ENCODE data around the gene MTG1. TPM values are rescaled to one million over a fixed set of nuclear protein-coding genes. Genes with fewer than 3 reads are reported as not detected.

Gene MTG1
- total and polyA plus RNA-seq, 10 of the 15 experiments (the other 5 are each of a cell fraction or from before 2014, with no cell fraction given) = 6.2 to 104 (median 62.5) TPM

DNA sequence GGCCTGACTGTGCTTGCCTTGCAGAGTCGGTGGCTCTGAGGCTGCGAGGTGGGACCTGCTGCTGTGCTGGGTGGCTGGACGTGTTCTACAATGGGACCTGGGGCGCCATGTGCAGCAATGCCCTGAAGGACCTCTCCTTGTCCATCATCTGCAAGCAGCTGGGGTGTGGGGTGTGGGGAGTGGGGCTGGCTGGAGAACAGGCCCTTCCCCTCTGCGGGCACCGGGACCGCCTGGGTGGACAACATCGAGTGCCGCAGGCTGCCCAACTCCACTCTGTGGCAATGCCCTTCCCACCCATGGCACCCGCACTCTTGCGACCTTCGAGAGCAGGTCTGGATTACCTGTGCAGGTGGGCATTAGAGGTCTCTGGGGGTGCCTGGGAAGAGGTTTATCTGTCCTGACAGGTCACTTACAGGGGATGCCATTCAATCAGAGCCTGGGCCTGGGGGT is 70.7 kb downstream of the MTG1 start:
- FAIRE-seq = no peak
- no peak overlapping the region for H2AFZ ChIP-seq (ENCODE audit: control insufficient read depth, low read depth, low read length)

More for the DNA sequence above, 70.7 kb downstream of the MTG1 start:
- SMC1A ChIA-PET (ENCODE audit: uncharacterized antibody, unreplicated experiment) = interaction anchor here (0.5 kb wide), 1 partner anchor 15 kb away, joined by 3 read pairs; no protein-coding TSS in a partner anchor
- Histone ChIP-seq H3K27me3 (replicated peaks in 1 of 2; ENCODE audit: control insufficient read depth in 2 of 2, insufficient read depth in 2 of 2, low read length in 1 of 2) (no peaks in the 10 kb centered on the region), H4K20me1 (ENCODE audit: control insufficient read depth, insufficient read depth) (no peaks in the 10 kb centered on the region), H3K79me2 (ENCODE audit: control insufficient read depth, insufficient read depth, low read length) (no peaks in the 10 kb centered on the region), H3K4me1 (ENCODE audit: control insufficient read depth, insufficient read depth, low read length) (no peaks in the 10 kb centered on the region), H3K36me3 (ENCODE audit: control insufficient read depth in 2 of 2, insufficient read depth in 2 of 2, low read length in 1 of 2) (no peaks in the 10 kb centered on the region), H3K9ac (ENCODE audit: control insufficient read depth, insufficient read depth, low read length) (no peak overlapping the region), H3K27ac (ENCODE audit: control insufficient read depth, insufficient read depth) (no peak overlapping the region), H3K4me3 (no peak overlapping the region), H3K4me2 (ENCODE audit: control insufficient read depth, insufficient read depth) (no peak overlapping the region), H3K9me3 (replicated peaks; ENCODE audit: control insufficient read depth, insufficient read depth, low read length) (no peaks in the 10 kb centered on the region; the same call in 2 of the 3 replicates)
- CTCF ChIA-PET = interaction anchor here (1.3 kb wide), 1 partner anchor 26 kb away, joined by 6 read pairs; no protein-coding TSS in a partner anchor
- intact Hi-C loops (cut with micrococcal nuclease; ENCODE audit: unreplicated experiment) (no loop called here), in situ Hi-C loops (cut with MboI) (no loop called here)
- RAD21 ChIA-PET (ENCODE audit: unreplicated experiment) = no interaction called here
- ATAC-seq (no peak), DNase-seq (ENCODE audit: low read depth, low spot score) (no peak)
- TF ChIP-seq, protein P1, sequence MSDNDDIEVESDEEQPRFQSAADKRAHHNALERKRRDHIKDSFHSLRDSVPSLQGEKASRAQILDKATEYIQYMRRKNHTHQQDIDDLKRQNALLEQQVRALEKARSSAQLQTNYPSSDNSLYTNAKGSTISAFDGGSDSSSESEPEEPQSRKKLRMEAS (IDR thresholded peaks at IDR 0.05; ENCODE audit: low read depth, low read length) = no peak
- TF ChIP-seq NR2F1 (conservative IDR thresholded peaks at IDR 0.05) (no peak), HCFC1 (IDR thresholded peaks at IDR 0.05; ENCODE audit: low read length) (no peak), SMAD5 (IDR thresholded peaks at IDR 0.05; ENCODE audit: low read depth) (no peak), RBBP5 (conservative IDR thresholded peaks at IDR 0.05) (no peak), SMC3 (IDR thresholded peaks at IDR 0.05; ENCODE audit: borderline replicate concordance, low read length) (no peak), EED (IDR thresholded peaks at IDR 0.05; ENCODE audit: low read depth) (no peak), NFYB (IDR thresholded peaks at IDR 0.05; ENCODE audit: insufficient read depth, low read depth, low read length) (no peak), PAX5 (IDR thresholded peaks at IDR 0.05; ENCODE audit: borderline replicate concordance, low read depth, low read length) (no peak), MTA2 (IDR thresholded peaks at IDR 0.05; ENCODE audit: low read depth) (no peak), CBX5 (IDR thresholded peaks at IDR 0.05; ENCODE audit: low read depth) (no peak), BHLHE40 (IDR thresholded peaks at IDR 0.05; ENCODE audit: borderline replicate concordance in 1 of 2, low read depth in 2 of 2, low read length in 1 of 2) (no peak), ZNF384 (IDR thresholded peaks at IDR 0.05; ENCODE audit: borderline replicate concordance, low read depth, low read length) (no peak), POU2F2 (IDR thresholded peaks at IDR 0.05; ENCODE audit: borderline replicate concordance, low read depth, low read length) (no peak), SPI1 (IDR thresholded peaks at IDR 0.05; ENCODE audit: borderline replicate concordance, insufficient read depth, low read depth, low read length) (no peak), KAT2A (conservative IDR thresholded peaks at IDR 0.05; ENCODE audit: control insufficient read depth, low read depth, low read length) (no peak)
- WGBS (ENCODE audit: insufficient coverage, insufficient replicate concordance, low lambda C conversion rate, missing lambda C conversion rate) = 64% methylated on average over 11 of the region's 12 CpGs
- POLR2A ChIA-PET = no interaction called here
- no TSS peak for BruUV-seq (replicated peaks)
